Activated CD4-positive, alpha-beta memory T cell treated with anti-CD3 and anti-CD28 coated beads, Interleukin-2, amount 10 ng/mL, durations not matched to agents 7 days and 5 days (primary cell): ENCODE measurements around the gene MTARC1. TPM values are rescaled to one million over a fixed set of nuclear protein-coding genes. Genes with fewer than 3 reads are reported as not detected.

Experiments
- CTCF ChIA-PET: fragments of 350-600 bp; sonication (Branson Sonifier 250); formaldehyde crosslinking; loops from one replicate; lab custom pipeline; 2021; ENCODE audit warnings: antibody characterized with exemption, inconsistent platforms; lab: Charles Lee
- POLR2A ChIA-PET: fragments of 350-600 bp; sonication (Branson Sonifier 250); formaldehyde crosslinking; loops from one replicate; lab custom pipeline; 2021; ENCODE audit warnings: antibody characterized with exemption; lab: Charles Lee
- DNase-seq: peaks from one replicate; pipeline ENCODE4 v3.0.0-alpha.2; 2020
- H3K27ac Mint-ChIP-seq: one replicate; pipeline ENCODE4 v1.8.0; 2021; ENCODE audit warnings: mild to moderate bottlenecking, mixed read lengths
- H3K27me3 Mint-ChIP-seq: one replicate; pipeline ENCODE4 v1.8.0; 2021; ENCODE audit warnings: mixed read lengths
- H3K36me3 Mint-ChIP-seq: one replicate; pipeline ENCODE4 v1.8.0; 2021; ENCODE audit warnings: low read depth, mixed read lengths
- H3K4me1 Mint-ChIP-seq: one replicate; pipeline ENCODE4 v1.8.0; 2021; ENCODE audit warnings: mixed read lengths
- H3K4me3 Mint-ChIP-seq: one replicate; pipeline ENCODE4 v1.8.0; 2021; ENCODE audit warnings: mild to moderate bottlenecking, mixed read lengths
- H3K9me3 Mint-ChIP-seq: one replicate; pipeline ENCODE4 v1.8.0; 2021; ENCODE audit warnings: mixed read lengths
- total RNA-seq, 2 experiments: library from RNA; stranded (reverse); gene quantifications; one replicate each; pipeline ENCODE4 v1.2.3, GENCODE V29; 2021

MTARC1 gene
- total RNA-seq, 2 experiments from 2014 or later = not detected

DNA sequence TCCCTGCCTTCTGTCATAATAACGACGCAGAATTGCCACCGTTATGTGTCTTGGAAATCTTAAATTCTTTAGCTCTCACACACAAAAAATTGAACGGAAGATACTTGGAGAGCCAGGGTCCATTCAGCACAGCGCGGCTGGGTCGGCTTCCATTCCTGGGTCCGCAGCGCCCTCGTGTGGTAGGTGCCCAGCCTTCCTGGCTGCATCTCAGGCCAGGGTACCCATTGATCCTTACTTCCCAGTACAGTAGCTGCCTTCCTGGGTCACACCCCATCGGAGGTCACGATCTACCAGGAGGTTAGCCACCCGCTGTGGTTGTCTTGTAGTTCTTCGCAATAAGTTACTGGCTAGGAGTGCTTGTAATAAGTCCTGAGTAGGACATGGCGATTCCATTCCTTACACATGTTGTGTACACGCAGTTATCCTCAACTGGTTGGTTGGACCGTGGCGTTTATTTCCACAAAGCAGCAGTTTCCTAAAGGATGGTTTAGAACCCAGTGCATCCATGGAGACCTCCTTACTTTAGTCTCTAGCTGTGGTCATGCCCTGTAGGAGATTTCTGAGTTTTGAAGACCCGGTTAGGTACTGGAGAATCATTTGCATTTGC lies 9.9 kb upstream of the MTARC1 start:
- peak; percentile 66 for DNase-seq
- no peaks in the 10 kb centered on the region for H3K4me1 Mint-ChIP-seq
- POLR2A ChIA-PET = no interaction called here
- no peak overlapping the region for H3K27ac Mint-ChIP-seq
- CTCF ChIA-PET = interaction anchor here (1.0 to 1.7 kb wide), 11 partner anchors 9 to 587 kb away, joined by 3 to 7 read pairs (median 3); partner anchors contain the start of genes C1orf115 and MTARC1
- H3K27me3 Mint-ChIP-seq = peaks cover 3% of the 10 kb centered on the region
- no peak overlapping the region for H3K4me3 Mint-ChIP-seq
- no peaks in the 10 kb centered on the region for H3K36me3 Mint-ChIP-seq
- H3K9me3 Mint-ChIP-seq = no peaks in the 10 kb centered on the region

DNA sequence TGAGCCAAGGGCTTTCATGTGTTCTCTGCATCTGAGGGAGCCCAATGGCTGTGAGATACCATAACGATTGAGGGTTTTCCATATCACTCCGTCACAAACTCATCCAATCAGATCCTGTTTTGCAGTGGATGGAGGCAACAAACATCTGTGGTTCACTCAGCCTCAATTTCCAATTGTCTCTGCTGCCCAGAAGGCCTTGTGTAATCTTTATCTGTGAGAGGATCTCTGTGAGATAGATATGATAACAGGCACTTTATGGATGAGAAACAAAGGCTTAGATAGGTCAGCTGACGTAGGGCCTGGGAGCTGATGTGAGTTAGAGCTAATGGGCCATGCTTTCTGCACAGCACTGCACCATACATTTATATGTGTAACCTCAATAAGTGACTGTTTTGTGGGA lies 3.3 kb upstream of the MTARC1 start:
- Mint-ChIP-seq H3K4me1 (no peaks in the 10 kb centered on the region), H3K27me3 (peaks cover 55% of the 10 kb centered on the region), H3K9me3 (no peaks in the 10 kb centered on the region), H3K4me3 (no peak overlapping the region), H3K36me3 (no peaks in the 10 kb centered on the region), H3K27ac (no peak overlapping the region)
- DNase-seq = no peak
- ChIA-PET POLR2A (no interaction called here), CTCF (no interaction called here)

DNA sequence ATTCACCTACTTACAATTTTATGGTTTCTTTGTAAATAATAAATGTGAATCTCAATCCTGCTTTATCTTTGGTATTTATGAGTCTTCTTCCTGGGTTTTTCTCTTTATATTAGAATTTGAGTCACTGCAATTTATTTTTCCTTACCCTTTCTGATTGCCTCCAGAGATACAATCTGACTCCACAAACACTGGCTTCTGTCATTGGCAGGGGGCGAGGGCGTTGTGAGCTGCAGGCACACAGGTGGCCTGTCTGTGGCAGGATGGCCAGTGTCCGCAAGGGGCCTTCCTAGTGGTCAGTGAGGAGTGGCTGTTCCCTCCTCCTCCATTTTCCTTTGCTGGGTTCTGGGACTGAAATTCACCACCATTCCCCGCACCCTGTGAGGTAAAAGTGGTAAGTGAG lies 2.0 kb upstream of the MTARC1 start:
- no peak for DNase-seq
- POLR2A ChIA-PET = no interaction called here
- Mint-ChIP-seq H3K4me3 (no peak overlapping the region), H3K9me3 (no peaks in the 10 kb centered on the region), H3K4me1 (no peaks in the 10 kb centered on the region), H3K36me3 (no peaks in the 10 kb centered on the region), H3K27ac (no peak overlapping the region), H3K27me3 (peaks cover 61% of the 10 kb centered on the region)
- CTCF ChIA-PET = interaction anchor here (1.6 kb wide), 1 partner anchor 11 kb away, joined by 3 read pairs; no protein-coding TSS in a partner anchor

DNA sequence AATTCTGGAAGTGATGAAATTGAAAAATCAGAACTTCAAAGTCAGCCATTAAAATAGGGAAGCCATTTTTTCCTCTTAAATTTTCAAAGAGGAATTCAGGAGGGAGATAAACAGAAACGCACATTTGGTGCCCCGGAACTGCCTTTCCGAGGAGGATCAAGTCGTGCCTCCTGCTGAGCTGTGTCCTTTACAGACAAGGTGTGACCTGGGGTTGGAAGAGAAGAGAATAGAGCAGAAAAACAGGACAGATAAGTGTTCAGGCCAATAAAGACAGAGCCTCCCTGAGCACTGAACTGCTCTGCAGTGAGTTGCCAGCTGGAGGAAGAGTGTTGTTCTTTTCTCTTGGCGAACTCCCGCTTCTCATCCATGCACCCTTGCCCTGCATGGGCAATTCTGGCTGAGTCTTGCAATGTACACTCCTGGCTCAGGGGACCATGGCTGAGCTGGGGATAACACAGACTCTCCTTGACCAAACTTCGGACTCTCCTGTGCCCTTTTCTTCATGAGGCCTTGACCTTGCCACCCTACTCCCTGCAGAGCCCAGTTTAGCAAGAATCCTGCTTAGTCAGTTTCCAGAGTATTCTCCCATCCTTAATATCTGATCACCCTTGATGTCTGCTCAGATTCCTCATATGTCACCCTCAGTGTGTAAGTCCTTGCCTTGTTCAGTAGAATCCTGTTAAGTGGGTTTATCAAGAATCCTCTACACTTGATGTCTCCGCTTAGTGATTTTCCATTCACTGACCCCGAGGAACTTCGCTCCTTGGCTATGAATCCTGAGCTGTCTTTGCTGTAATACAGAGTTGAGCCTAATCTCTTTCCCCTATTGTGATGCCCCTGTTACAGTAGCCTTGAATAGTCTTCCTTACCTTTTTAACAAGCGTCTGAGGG lies 1.3 kb upstream of the MTARC1 start:
- no peaks in the 10 kb centered on the region for H3K9me3 Mint-ChIP-seq
- DNase-seq = no peak
- peaks cover 61% of the 10 kb centered on the region for H3K27me3 Mint-ChIP-seq
- H3K36me3 Mint-ChIP-seq = no peaks in the 10 kb centered on the region
- no peak overlapping the region for H3K27ac Mint-ChIP-seq
- ChIA-PET CTCF (interaction anchor here (1.2 to 1.6 kb wide), 3 partner anchors 8 to 340 kb away, joined by 3 read pairs; no protein-coding TSS in a partner anchor), POLR2A (no interaction called here)
- no peaks in the 10 kb centered on the region for H3K4me1 Mint-ChIP-seq
- no peak overlapping the region for H3K4me3 Mint-ChIP-seq

DNA sequence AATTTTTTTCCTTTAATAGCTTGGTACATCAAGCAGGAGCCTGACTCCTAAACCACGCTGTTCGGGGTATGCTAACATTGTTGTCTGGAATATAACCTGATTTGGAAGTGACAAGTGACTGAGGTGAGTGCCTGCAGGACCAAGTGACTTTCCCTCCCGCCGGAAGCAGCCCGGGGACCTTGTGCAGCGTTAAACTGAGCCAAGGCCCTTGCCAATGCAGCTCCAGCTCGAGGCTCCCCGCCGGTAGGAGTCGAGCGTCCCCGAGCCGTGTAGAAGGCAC lies 716 bp upstream of the MTARC1 start:
- POLR2A ChIA-PET = no interaction called here
- Mint-ChIP-seq H3K27ac (no peak overlapping the region), H3K36me3 (no peaks in the 10 kb centered on the region), H3K4me1 (no peaks in the 10 kb centered on the region), H3K27me3 (peaks cover 62% of the 10 kb centered on the region), H3K4me3 (no peak overlapping the region), H3K9me3 (no peaks in the 10 kb centered on the region)
- no peak for DNase-seq
- CTCF ChIA-PET = interaction anchor here (0.7 to 1.2 kb wide), 3 partner anchors 9 to 339 kb away, joined by 3 read pairs; no protein-coding TSS in a partner anchor

DNA sequence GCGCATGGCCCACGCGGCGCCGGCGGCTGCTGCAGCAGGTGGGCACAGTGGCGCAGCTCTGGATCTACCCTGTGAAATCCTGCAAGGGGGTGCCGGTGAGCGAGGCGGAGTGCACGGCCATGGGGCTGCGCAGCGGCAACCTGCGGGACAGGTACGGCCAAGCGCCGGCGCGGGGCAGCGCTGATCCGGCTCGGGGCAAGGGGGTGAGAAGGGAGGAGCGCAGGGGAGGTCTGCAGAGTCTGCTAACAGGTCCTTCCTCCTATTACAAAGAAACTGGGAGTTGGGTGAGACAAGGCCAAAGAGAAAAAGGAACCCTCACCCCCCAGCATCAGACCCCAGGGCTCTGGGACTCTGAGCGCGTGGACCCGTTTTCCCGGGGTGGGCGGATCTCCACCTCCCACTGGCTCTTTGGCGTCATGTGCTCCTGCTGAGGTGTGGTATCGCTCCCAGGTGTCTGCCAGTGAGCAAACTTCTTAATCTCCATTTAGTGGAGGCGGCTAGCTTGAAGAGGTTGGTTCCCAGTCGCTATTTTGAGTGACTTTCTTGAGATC lies 431 bp downstream of the MTARC1 start:
- CTCF ChIA-PET = interaction anchor here (1.2 kb wide), 1 partner anchor 10 kb away, joined by 3 read pairs; no protein-coding TSS in a partner anchor
- peaks cover 64% of the 10 kb centered on the region for H3K27me3 Mint-ChIP-seq
- H3K4me3 Mint-ChIP-seq = no peak overlapping the region
- POLR2A ChIA-PET = no interaction called here
- no peak overlapping the region for H3K27ac Mint-ChIP-seq
- no peaks in the 10 kb centered on the region for H3K4me1 Mint-ChIP-seq
- no peaks in the 10 kb centered on the region for H3K36me3 Mint-ChIP-seq
- no peak for DNase-seq
- no peaks in the 10 kb centered on the region for H3K9me3 Mint-ChIP-seq

DNA sequence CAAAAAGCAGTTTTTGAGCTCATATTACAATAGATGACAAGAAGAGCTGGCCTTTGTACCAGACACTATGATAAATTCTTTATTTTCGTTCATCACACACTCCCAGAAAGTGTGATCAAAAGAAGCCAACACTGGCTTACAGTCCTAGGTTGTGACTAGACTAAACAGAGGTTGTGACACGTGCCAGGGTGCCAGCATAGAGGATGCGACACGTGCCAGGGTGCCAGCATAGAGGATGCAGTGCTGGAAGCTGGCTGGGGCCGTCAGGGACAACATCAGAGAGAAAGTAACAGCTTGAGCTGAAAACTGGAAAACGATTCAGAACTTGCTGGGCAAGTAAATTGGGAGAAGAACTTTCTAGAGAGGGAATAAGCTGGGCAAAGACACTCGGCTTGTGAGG lies 2.2 kb downstream of the MTARC1 start:
- Mint-ChIP-seq H3K9me3 (no peaks in the 10 kb centered on the region), H3K27me3 (peaks cover 49% of the 10 kb centered on the region), H3K4me3 (no peak overlapping the region), H3K4me1 (no peaks in the 10 kb centered on the region), H3K36me3 (no peaks in the 10 kb centered on the region), H3K27ac (no peak overlapping the region)
- ChIA-PET POLR2A (no interaction called here), CTCF (interaction anchor here (1.2 to 1.5 kb wide), 2 partner anchors 12 to 14 kb away, joined by 4 to 6 read pairs; no protein-coding TSS in a partner anchor)
- no peak for DNase-seq

DNA sequence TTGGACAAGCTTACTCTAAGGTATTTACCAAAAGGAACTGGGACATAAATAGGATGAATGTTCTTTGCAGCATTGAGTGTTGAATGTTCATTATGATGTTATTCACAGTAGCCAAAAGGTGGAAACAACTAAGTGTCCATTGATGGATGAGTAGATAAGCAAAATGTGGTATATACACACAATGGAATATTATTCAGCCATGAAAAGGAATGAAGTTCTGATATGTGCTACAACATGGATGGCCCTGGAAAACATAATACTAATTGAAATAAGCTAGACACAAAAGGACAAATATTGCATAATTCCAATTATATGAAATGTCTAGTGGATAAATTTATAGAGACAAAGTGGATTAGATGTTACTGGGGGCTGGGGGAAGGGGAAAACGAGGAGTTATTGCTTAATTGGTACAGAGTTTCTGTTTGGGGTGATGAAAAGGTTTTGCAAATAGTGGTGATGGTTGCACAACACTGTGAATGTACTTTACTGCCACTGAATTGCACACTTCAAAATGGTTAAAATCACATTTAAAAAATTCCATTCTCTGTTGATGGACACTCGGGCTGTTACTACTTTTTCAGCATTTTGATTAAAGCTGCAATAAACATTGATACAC lies 2.9 kb downstream of the MTARC1 start:
- ChIA-PET POLR2A (no interaction called here), CTCF (interaction anchor here (1.2 to 1.5 kb wide), 2 partner anchors 13 to 14 kb away, joined by 4 to 6 read pairs; no protein-coding TSS in a partner anchor)
- Mint-ChIP-seq H3K36me3 (no peaks in the 10 kb centered on the region), H3K4me3 (no peak overlapping the region), H3K27me3 (peaks cover 45% of the 10 kb centered on the region), H3K27ac (no peak overlapping the region), H3K4me1 (no peaks in the 10 kb centered on the region), H3K9me3 (no peaks in the 10 kb centered on the region)
- no peak for DNase-seq

DNA sequence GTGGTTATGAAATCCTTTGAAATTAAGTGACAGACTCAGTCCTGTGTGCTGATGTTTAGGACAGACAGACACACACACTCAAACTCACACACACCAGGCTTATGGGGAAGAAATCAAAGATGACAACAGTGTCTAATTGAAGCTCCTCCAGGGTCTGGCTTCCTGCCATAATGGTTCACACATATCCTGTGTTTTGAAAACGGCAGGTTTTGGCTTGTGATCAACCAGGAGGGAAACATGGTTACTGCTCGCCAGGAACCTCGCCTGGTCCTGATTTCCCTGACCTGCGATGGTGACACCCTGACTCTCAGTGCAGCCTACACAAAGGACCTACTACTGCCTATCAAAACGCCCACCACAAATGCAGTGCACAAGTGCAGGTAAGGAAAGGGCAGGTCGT lies 4.6 kb downstream of the MTARC1 start:
- peaks cover 29% of the 10 kb centered on the region for H3K27me3 Mint-ChIP-seq
- H3K27ac Mint-ChIP-seq = no peak overlapping the region
- H3K36me3 Mint-ChIP-seq = no peaks in the 10 kb centered on the region
- no peaks in the 10 kb centered on the region for H3K4me1 Mint-ChIP-seq
- H3K4me3 Mint-ChIP-seq = no peak overlapping the region
- ChIA-PET POLR2A (no interaction called here), CTCF (no interaction called here)
- no peaks in the 10 kb centered on the region for H3K9me3 Mint-ChIP-seq
- no peak for DNase-seq

DNA sequence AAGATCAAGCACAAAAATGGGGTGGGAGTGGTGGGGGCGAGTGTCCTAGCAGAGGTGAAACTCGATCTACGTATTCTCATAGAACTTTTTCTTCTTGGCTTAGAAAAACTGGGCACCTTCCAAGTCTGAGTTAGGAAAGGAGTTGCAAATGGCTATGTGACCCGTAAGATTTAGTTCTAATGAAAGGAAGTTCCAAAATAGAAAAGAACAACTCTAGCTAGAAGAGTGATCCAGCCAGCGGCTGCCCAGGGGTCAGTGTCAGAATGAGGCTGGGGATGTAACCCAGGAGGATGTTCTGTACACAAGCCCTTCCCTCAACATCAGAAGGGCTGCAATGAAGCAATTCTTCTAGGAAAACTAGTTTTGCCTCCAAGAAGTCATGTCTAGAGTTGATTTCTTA lies 5.2 kb downstream of the MTARC1 start:
- Mint-ChIP-seq H3K27ac (no peak overlapping the region), H3K36me3 (no peaks in the 10 kb centered on the region), H3K27me3 (peaks cover 26% of the 10 kb centered on the region), H3K4me3 (no peak overlapping the region), H3K4me1 (no peaks in the 10 kb centered on the region), H3K9me3 (no peaks in the 10 kb centered on the region)
- POLR2A ChIA-PET = no interaction called here
- DNase-seq = no peak
- CTCF ChIA-PET = no interaction called here

DNA sequence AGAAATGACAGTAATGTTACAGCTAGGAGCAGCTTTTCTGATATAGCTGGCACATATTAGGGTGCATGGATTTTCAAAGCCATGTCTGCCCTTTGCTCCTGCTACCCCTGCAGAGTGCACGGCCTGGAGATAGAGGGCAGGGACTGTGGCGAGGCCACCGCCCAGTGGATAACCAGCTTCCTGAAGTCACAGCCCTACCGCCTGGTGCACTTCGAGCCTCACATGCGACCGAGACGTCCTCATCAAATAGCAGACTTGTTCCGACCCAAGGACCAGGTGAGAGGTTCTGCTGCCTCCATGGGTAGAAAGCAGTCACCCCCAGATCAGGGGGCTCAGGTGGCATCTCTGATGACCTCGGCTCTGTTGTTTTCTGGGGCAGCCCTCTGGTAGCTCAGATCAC lies 9.8 kb downstream of the MTARC1 start:
- H3K27me3 Mint-ChIP-seq = peaks cover 2% of the 10 kb centered on the region
- H3K36me3 Mint-ChIP-seq = no peaks in the 10 kb centered on the region
- POLR2A ChIA-PET = no interaction called here
- CTCF ChIA-PET = no interaction called here
- no peaks in the 10 kb centered on the region for H3K9me3 Mint-ChIP-seq
- no peak for DNase-seq
- H3K4me1 Mint-ChIP-seq = no peaks in the 10 kb centered on the region
- H3K27ac Mint-ChIP-seq = no peak overlapping the region
- no peak overlapping the region for H3K4me3 Mint-ChIP-seq

DNA sequence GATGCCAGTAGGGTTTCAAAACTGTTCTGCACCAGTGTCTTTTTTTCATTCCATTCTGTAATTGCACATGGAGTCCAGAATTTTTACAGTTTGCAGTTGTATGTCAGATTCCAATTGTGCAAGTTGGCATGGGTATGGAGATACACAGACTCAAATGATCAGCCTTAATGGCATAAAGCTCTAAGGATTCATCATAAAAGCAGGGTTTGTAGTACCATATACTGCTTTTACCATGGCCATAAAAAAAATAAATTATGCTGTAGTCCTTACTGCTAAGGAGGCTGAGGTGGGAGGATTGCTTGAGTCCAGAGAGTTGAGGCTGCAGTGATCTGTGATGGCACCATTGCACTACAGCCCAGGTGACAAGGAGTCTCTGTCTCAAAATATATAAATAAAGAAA lies 10.3 kb downstream of the MTARC1 start:
- CTCF ChIA-PET = no interaction called here
- no peak for DNase-seq
- H3K27me3 Mint-ChIP-seq = no peaks in the 10 kb centered on the region
- no peaks in the 10 kb centered on the region for H3K4me1 Mint-ChIP-seq
- no peaks in the 10 kb centered on the region for H3K9me3 Mint-ChIP-seq
- no peak overlapping the region for H3K27ac Mint-ChIP-seq
- POLR2A ChIA-PET = no interaction called here
- H3K36me3 Mint-ChIP-seq = no peaks in the 10 kb centered on the region
- H3K4me3 Mint-ChIP-seq = no peak overlapping the region

DNA sequence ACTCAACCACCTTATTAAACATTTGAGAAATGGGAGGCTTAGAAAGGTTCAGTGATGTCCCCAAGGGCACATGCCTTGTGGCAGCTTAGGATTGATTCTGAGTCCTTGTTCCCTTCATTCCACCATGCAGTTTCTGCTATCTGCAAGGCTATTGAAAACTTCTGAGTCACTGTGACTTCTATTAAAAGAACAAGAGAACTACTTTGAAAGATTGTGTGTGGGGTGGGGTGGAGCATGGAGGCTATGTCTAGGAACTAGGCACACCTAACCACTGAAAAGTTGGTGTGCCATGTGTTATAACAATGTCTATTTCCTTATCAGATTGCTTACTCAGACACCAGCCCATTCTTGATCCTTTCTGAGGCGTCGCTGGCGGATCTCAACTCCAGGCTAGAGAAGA lies 10.8 kb downstream of the MTARC1 start:
- ChIA-PET CTCF (no interaction called here), POLR2A (no interaction called here)
- H3K4me3 Mint-ChIP-seq = no peak overlapping the region
- no peaks in the 10 kb centered on the region for H3K36me3 Mint-ChIP-seq
- no peaks in the 10 kb centered on the region for H3K9me3 Mint-ChIP-seq
- no peaks in the 10 kb centered on the region for H3K27me3 Mint-ChIP-seq
- no peaks in the 10 kb centered on the region for H3K4me1 Mint-ChIP-seq
- DNase-seq = no peak
- H3K27ac Mint-ChIP-seq = no peak overlapping the region
